ENCODE data around the gene FNBP1. TPM values are rescaled to one million over a fixed set of nuclear protein-coding genes. Genes with fewer than 3 reads are reported as not detected.
"Not testable (repeated sequence)": the region's sequence is repeated elsewhere in the genome, so short reads cannot be mapped to it uniquely, and the experiment has no call there.

The FNBP1 gene
- total RNA-seq, 1 donor from 2014 or later, result 80.4 TPM

DNA sequence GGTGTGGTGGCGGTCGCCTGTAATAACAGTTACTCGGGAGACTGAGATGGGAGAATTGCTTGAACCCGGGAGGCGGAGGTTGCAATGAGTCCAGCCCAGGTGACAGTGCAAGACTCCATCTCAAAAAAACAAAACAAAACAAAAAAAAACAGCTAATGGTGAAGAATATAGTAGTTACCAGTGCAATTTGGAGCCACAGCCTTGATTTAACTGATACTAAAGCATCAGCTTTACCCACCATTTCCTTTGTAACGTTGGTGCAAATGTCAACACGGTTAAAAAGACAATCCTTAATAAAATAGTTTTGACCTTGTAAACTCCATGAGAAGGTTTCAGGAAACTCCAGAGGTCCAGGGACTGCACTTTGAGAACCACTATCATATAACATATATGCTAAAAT, 41.8 kb downstream of the FNBP1 start:
- H3K27me3 Mint-ChIP-seq (ENCODE audit: unreplicated experiment), result no peaks in the 10 kb centered on the region
- no peak for DNase-seq
- no peaks in the 10 kb centered on the region for H3K4me1 Mint-ChIP-seq (ENCODE audit: low read depth, unreplicated experiment)
- H3K9me3 Mint-ChIP-seq (ENCODE audit: unreplicated experiment), result peaks cover 2% of the 10 kb centered on the region
- H3K27ac Mint-ChIP-seq (ENCODE audit: unreplicated experiment), result no peak overlapping the region
- H3K4me3 Mint-ChIP-seq (ENCODE audit: unreplicated experiment), result no peak overlapping the region
- TF ChIP-seq, protein P1, sequence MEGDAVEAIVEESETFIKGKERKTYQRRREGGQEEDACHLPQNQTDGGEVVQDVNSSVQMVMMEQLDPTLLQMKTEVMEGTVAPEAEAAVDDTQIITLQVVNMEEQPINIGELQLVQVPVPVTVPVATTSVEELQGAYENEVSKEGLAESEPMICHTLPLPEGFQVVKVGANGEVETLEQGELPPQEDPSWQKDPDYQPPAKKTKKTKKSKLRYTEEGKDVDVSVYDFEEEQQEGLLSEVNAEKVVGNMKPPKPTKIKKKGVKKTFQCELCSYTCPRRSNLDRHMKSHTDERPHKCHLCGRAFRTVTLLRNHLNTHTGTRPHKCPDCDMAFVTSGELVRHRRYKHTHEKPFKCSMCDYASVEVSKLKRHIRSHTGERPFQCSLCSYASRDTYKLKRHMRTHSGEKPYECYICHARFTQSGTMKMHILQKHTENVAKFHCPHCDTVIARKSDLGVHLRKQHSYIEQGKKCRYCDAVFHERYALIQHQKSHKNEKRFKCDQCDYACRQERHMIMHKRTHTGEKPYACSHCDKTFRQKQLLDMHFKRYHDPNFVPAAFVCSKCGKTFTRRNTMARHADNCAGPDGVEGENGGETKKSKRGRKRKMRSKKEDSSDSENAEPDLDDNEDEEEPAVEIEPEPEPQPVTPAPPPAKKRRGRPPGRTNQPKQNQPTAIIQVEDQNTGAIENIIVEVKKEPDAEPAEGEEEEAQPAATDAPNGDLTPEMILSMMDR (IDR thresholded peaks at IDR 0.05; ENCODE audit: partially characterized antibody, unreplicated experiment), result no peak
- peaks cover under 1% of the 10 kb centered on the region for H3K36me3 Mint-ChIP-seq (ENCODE audit: unreplicated experiment)

DNA sequence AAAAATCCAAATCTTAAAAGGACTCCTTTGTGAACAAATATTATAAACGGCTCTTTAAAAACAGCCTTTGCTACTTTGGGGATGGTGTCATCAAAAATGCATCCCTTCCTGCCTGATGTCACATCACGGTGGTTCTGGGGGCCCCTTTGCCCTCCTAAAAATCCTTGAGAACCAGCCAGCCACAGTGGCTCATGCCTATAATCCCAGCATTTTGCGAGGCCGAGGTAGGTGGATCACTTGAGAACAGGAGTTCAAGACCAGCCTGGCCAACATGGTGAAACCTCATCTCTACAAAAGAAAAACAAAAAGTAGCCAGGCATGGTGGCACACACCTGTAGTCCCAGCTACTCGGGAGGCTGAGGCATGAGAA, 43.9 kb downstream of the FNBP1 start:
- no peak overlapping the region for H3K27ac Mint-ChIP-seq (ENCODE audit: unreplicated experiment)
- TF ChIP-seq, protein P1 (IDR thresholded peaks at IDR 0.05; ENCODE audit: partially characterized antibody, unreplicated experiment), result no peak
- H3K9me3 Mint-ChIP-seq (ENCODE audit: unreplicated experiment), result peaks cover 2% of the 10 kb centered on the region

DNA sequence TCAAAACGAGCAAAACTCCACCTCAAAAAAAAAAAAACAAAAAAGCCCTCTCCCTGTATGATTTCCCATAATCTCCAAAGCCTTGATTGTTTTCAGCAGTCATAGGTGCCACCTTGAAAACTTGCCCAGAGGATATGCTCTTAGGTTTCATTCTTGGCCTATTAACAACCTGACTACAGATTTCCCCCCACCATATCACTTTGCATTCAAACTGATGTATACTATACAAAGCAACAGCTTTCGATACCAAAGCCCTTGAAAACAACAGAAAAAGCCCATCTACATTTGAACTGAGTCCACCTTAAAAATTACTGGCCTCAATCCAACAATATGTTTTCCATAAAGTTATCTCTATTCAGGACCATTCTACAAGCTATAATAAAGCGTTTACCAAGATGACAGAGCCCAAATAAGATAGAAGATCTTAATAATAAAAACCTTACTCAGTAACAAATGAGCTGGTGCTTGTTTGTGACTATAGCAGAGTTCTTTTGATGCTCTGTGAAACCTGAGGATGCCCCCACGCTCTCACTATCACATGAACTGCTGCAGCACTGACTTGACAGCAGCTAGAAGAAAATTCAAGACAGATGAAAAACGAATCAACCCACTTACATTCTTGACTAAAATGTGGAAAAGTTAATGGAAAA, 44.4 kb downstream of the FNBP1 start:
- Mint-ChIP-seq H3K4me1 (ENCODE audit: low read depth, unreplicated experiment) (no peaks in the 10 kb centered on the region), H3K36me3 (ENCODE audit: unreplicated experiment) (peaks cover 5% of the 10 kb centered on the region)
- TF ChIP-seq, protein P1 (IDR thresholded peaks at IDR 0.05; ENCODE audit: partially characterized antibody, unreplicated experiment), result no peak

More for the DNA sequence above, 43.9 kb downstream of the FNBP1 start:
- H3K4me1 Mint-ChIP-seq (ENCODE audit: low read depth, unreplicated experiment), result no peaks in the 10 kb centered on the region
- no peak for DNase-seq
- H3K27me3 Mint-ChIP-seq (ENCODE audit: unreplicated experiment), result no peaks in the 10 kb centered on the region
- H3K36me3 Mint-ChIP-seq (ENCODE audit: unreplicated experiment), result peaks cover 5% of the 10 kb centered on the region
- H3K4me3 Mint-ChIP-seq (ENCODE audit: unreplicated experiment), result no peak overlapping the region

DNA sequence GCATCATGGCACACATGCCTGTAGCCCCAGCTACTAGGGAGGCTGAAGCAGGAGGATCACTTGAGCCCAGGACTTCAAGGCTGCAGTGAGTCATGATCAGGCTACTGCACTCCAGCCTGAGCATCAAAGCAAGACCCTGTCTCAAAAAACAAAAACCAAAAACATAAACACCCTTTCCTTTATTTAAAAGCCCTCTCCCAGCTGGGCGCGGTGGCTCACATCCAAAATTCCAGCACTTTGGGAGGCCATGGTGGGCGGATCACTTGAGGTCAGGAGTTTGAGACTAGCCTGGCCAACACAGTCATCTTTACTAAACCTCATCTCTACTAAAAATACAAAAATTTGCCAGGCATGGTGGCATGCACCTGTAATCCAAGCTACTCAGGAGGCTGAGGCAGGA, 45.3 kb downstream of the FNBP1 start:
- H3K4me3 Mint-ChIP-seq (ENCODE audit: unreplicated experiment); H3K4me1 Mint-ChIP-seq (ENCODE audit: low read depth, unreplicated experiment); H3K27ac Mint-ChIP-seq (ENCODE audit: unreplicated experiment); H3K9me3 Mint-ChIP-seq (ENCODE audit: unreplicated experiment); H3K27me3 Mint-ChIP-seq (ENCODE audit: unreplicated experiment); H3K36me3 Mint-ChIP-seq (ENCODE audit: unreplicated experiment); DNase-seq: not testable (repeated sequence)

More for the DNA sequence above, 44.4 kb downstream of the FNBP1 start:
- DNase-seq, result no peak
- Mint-ChIP-seq H3K9me3 (ENCODE audit: unreplicated experiment) (peaks cover 2% of the 10 kb centered on the region), H3K27ac (ENCODE audit: unreplicated experiment) (no peak overlapping the region), H3K27me3 (ENCODE audit: unreplicated experiment) (no peaks in the 10 kb centered on the region), H3K4me3 (ENCODE audit: unreplicated experiment) (no peak overlapping the region)

DNA sequence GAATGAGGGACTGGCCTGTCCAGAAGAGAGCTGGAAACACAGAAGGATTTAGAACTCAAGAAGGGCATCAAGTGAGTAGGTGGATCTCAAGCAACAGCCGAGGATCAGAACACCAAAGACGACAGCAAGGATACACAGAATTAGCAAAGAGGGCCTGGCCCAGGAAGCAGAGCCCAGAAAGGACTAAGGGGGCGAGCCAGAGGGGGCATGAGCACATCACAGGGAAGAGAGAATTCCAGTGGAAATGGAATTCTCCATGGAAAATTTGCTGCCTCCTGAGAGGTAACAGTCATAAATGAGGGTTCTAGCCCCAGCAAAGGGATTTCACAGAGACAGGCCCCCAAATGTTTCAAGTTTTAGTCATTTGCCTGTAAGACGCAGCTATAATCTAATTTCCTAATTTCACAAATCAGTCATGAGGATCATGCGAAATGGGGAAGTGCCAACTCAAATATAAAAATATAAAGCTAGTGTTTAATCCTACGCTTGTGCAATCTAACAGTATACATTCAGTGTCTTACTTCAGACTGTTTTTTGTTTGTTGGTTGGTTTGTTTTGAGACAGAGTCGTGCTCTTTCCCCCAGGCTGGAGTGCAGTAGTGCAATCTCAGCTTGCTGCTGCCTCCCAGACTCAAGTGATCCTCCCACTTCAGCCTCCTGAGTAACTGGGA, 46.7 kb downstream of the FNBP1 start:
- TF ChIP-seq, protein P1 (IDR thresholded peaks at IDR 0.05; ENCODE audit: partially characterized antibody, unreplicated experiment), result no peak
- H3K4me3 Mint-ChIP-seq (ENCODE audit: unreplicated experiment), result no peak overlapping the region
- H3K9me3 Mint-ChIP-seq (ENCODE audit: unreplicated experiment), result peaks cover 4% of the 10 kb centered on the region
- H3K27me3 Mint-ChIP-seq (ENCODE audit: unreplicated experiment), result no peaks in the 10 kb centered on the region
- no peaks in the 10 kb centered on the region for H3K4me1 Mint-ChIP-seq (ENCODE audit: low read depth, unreplicated experiment)
- peaks cover 5% of the 10 kb centered on the region for H3K36me3 Mint-ChIP-seq (ENCODE audit: unreplicated experiment)
- no peak for DNase-seq
- H3K27ac Mint-ChIP-seq (ENCODE audit: unreplicated experiment), result no peak overlapping the region

Data from glutamatergic neuron (in vitro differentiated cells).